Medulla oblongata (tissue), 1 donor: ENCODE measurements around the gene IL12A.
A peak's percentile ranks its signal among the peaks of the same experiment; 100 is the strongest.

ENCODE experiments used
- DNase-seq: peaks from one replicate; pipeline ENCODE4 v3.0.0-alpha.2; 2015; ENCODE audit errors: extremely low spot score

Gene IL12A

GRCh38 chr3:159988617-159989271 lies at the start of gene IL12A:
Gene IL12A (plus strand): TSS chr3:159988835.
- DNase-seq, result peak; percentile 88

GRCh38 chr3:159941038-159942000 lies 47.3 kb upstream of the IL12A start:
- DNase-seq, result no peak

- no peak for DNase-seq
Observed at GRCh38 chr3:159944781-159945180, 43.9 kb upstream of the IL12A start.

GRCh38 chr3:159945930-159946329 lies 42.7 kb upstream of the IL12A start:
- no peak for DNase-seq

GRCh38 chr3:159947220-159947619 lies 41.4 kb upstream of the IL12A start:
- DNase-seq, result no peak

- peak; percentile 17 for DNase-seq
Observed at GRCh38 chr3:159948429-159949144, 40.0 kb upstream of the IL12A start.

- DNase-seq, result peak; percentile 34
Observed at GRCh38 chr3:159950156-159950898, 38.3 kb upstream of the IL12A start.

- DNase-seq, result no peak
Observed at GRCh38 chr3:159951540-159951939, 37.1 kb upstream of the IL12A start.

GRCh38 chr3:159953325-159954085 lies 35.1 kb upstream of the IL12A start:
- DNase-seq, result peak; percentile 40

GRCh38 chr3:159960188-159961148 lies 28.2 kb upstream of the IL12A start:
- DNase-seq, result no peak

GRCh38 chr3:159964166-159964973 lies 24.3 kb upstream of the IL12A start:
- no peak for DNase-seq

- DNase-seq, result no peak
Observed at GRCh38 chr3:159971311-159971710, 17.3 kb upstream of the IL12A start.

- DNase-seq, result no peak
Observed at GRCh38 chr3:159977295-159977694, 11.3 kb upstream of the IL12A start.

- DNase-seq, result no peak
Observed at GRCh38 chr3:159978353-159978752, 10.3 kb upstream of the IL12A start.

- DNase-seq, result no peak
Observed at GRCh38 chr3:159978918-159979703, 9.5 kb upstream of the IL12A start.

- no peak for DNase-seq
Observed at GRCh38 chr3:159982442-159982974, 6.1 kb upstream of the IL12A start.

GRCh38 chr3:159987291-159987711 lies 1.3 kb upstream of the IL12A start:
- DNase-seq, result no peak
